Nephron (organoid): ENCODE data around the gene TADA1.
"Not testable (repeated sequence)": the region's sequence is repeated elsewhere in the genome, so short reads cannot be mapped to it uniquely, and the experiment has no call there.

Source experiments
- H3K27ac Mint-ChIP-seq, 3 experiments: 2 replicates each; pipeline ENCODE4 v1.8.0; 2020; ENCODE audit warnings: mixed read lengths in 3 of 3, mild to moderate bottlenecking in 2 of 3, moderate library complexity in 1 of 3
- H3K27me3 Mint-ChIP-seq: 2 replicates; pipeline ENCODE4 v1.8.0; 2021; ENCODE audit warnings: low read depth, mild to moderate bottlenecking, moderate library complexity, mixed read lengths
- H3K36me3 Mint-ChIP-seq: 2 replicates; pipeline ENCODE4 v1.8.0; 2020; ENCODE audit warnings: low read depth, mixed read lengths
- H3K4me1 Mint-ChIP-seq: 2 replicates; pipeline ENCODE4 v1.8.0; 2020; ENCODE audit warnings: mixed read lengths
- H3K4me3 Mint-ChIP-seq, 3 experiments: 2 replicates each; pipeline ENCODE4 v1.8.0; 2020; ENCODE audit warnings: mild to moderate bottlenecking in 3 of 3, mixed read lengths in 3 of 3, moderate library complexity in 2 of 3
- H3K9me3 Mint-ChIP-seq: 2 replicates; pipeline ENCODE4 v1.8.0; 2020; ENCODE audit warnings: mixed read lengths
- CTCF ChIP-seq, 3 experiments: fragments of 200-600 bp; sonication (generic); IDR thresholded peaks; one replicate each; pipeline ENCODE4 v1.5.0; 2021; ENCODE audit warnings: antibody characterized with exemption in 3 of 3; ENCODE audit not compliant: unreplicated experiment in 3 of 3

Gene TADA1

GRCh38 chr1:166840309-166841274 lies 35.5 kb downstream of the TADA1 start:
- TF ChIP-seq CTCF (IDR thresholded peaks at IDR 0.05; ENCODE audit: unreplicated experiment in 3 of 3) = no peak
- peak overlapping the region; percentile 40 to 90 (median 89) for H3K27ac Mint-ChIP-seq
- H3K4me3 Mint-ChIP-seq = peak overlapping the region; percentile 83 to 90 (median 88)
- peaks cover 4% of the 10 kb centered on the region for H3K27me3 Mint-ChIP-seq
- peaks cover 40% of the 10 kb centered on the region for H3K36me3 Mint-ChIP-seq
- no peaks in the 10 kb centered on the region for H3K9me3 Mint-ChIP-seq
- peaks cover 54% of the 10 kb centered on the region for H3K4me1 Mint-ChIP-seq

- no peaks in the 10 kb centered on the region for H3K9me3 Mint-ChIP-seq
- peak overlapping the region; percentile 40 to 90 (median 89) for H3K27ac Mint-ChIP-seq
- H3K36me3 Mint-ChIP-seq = peaks cover 37% of the 10 kb centered on the region
- H3K4me3 Mint-ChIP-seq = peak overlapping the region; percentile 83 to 90 (median 88)
- H3K27me3 Mint-ChIP-seq = peaks cover 4% of the 10 kb centered on the region
- TF ChIP-seq CTCF (IDR thresholded peaks at IDR 0.05; ENCODE audit: unreplicated experiment in 3 of 3) = peak in 1 of 3 experiments; percentile 23
- peaks cover 53% of the 10 kb centered on the region for H3K4me1 Mint-ChIP-seq
Observed at GRCh38 chr1:166839600-166840308, 36.3 kb downstream of the TADA1 start.

- H3K4me1 Mint-ChIP-seq = peaks cover 45% of the 10 kb centered on the region
- peaks cover 4% of the 10 kb centered on the region for H3K27me3 Mint-ChIP-seq
- H3K9me3 Mint-ChIP-seq = no peaks in the 10 kb centered on the region
- peaks cover 29% of the 10 kb centered on the region for H3K36me3 Mint-ChIP-seq
- no peak for TF ChIP-seq CTCF (IDR thresholded peaks at IDR 0.05; ENCODE audit: unreplicated experiment in 3 of 3)
- H3K4me3 Mint-ChIP-seq = peak within 1 kb of the TSS; percentile 95 to 97 (median 95)
- H3K27ac Mint-ChIP-seq = peak within 1 kb of the TSS; percentile 92 to 99 (median 96)
Observed at GRCh38 chr1:166838766-166839599, 37.1 kb downstream of the TADA1 start, which contains the start of gene POGK. TSS of gene POGK (plus strand) at chr1:166839475. CDS start at chr1:166840957, 1,482 bp downstream.

GRCh38 chr1:166836733-166837132 lies 39.3 kb downstream of the TADA1 start:
- H3K27me3 Mint-ChIP-seq = peaks cover 4% of the 10 kb centered on the region
- peaks cover 26% of the 10 kb centered on the region for H3K4me1 Mint-ChIP-seq
- H3K27ac Mint-ChIP-seq = no peak overlapping the region
- peaks cover 3% of the 10 kb centered on the region for H3K9me3 Mint-ChIP-seq
- peak overlapping the region; percentile 26 to 70 (median 60) for H3K4me3 Mint-ChIP-seq
- peaks cover 12% of the 10 kb centered on the region for H3K36me3 Mint-ChIP-seq
- no peak for TF ChIP-seq CTCF (IDR thresholded peaks at IDR 0.05; ENCODE audit: unreplicated experiment in 3 of 3)

GRCh38 chr1:166829762-166830161 lies 46.3 kb downstream of the TADA1 start:
- not testable (repeated sequence) for H3K36me3 Mint-ChIP-seq, H3K27ac Mint-ChIP-seq, H3K4me1 Mint-ChIP-seq, H3K27me3 Mint-ChIP-seq, H3K4me3 Mint-ChIP-seq
- H3K9me3 Mint-ChIP-seq = peaks cover 35% of the 10 kb centered on the region
